ENCODE results near the gene PFDN4.

DNA sequence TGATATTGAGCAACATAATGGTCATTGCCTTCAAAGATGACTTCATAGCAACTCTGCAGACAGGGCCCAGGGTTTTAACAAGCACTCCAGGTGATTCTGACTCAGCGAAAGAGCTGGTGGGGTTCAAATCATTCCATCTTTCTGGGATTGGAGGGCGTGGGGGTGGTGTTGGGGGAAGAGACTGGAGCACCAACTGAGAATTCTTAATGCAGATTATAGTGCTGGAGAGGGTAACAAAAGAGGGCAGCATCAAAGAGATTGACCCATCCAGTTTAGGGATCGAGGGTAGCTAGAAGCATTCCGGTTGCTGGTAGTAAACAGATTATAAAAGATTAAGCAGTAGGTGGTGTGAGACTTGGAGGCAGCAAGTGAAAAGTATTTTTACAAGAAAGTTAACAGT, 15.9 kb downstream of the PFDN4 start:
- TF ChIP-seq, protein P1, sequence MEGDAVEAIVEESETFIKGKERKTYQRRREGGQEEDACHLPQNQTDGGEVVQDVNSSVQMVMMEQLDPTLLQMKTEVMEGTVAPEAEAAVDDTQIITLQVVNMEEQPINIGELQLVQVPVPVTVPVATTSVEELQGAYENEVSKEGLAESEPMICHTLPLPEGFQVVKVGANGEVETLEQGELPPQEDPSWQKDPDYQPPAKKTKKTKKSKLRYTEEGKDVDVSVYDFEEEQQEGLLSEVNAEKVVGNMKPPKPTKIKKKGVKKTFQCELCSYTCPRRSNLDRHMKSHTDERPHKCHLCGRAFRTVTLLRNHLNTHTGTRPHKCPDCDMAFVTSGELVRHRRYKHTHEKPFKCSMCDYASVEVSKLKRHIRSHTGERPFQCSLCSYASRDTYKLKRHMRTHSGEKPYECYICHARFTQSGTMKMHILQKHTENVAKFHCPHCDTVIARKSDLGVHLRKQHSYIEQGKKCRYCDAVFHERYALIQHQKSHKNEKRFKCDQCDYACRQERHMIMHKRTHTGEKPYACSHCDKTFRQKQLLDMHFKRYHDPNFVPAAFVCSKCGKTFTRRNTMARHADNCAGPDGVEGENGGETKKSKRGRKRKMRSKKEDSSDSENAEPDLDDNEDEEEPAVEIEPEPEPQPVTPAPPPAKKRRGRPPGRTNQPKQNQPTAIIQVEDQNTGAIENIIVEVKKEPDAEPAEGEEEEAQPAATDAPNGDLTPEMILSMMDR (IDR thresholded peaks at IDR 0.05): no peak
- TF ChIP-seq POLR2A (IDR thresholded peaks at IDR 0.05): no peak
